Tibial nerve (tissue), 4 donors: ENCODE measurements around the gene PORCN.

Experiments used
- EP300 ChIP-seq, 2 donors: sonication (generic); formaldehyde crosslinking; IDR thresholded peaks; one replicate each; pipeline ENCODE4 v1.6.1; 2017; ENCODE audit warnings: antibody characterized with exemption in 2 of 2, mild to moderate bottlenecking in 1 of 2
- POLR2A ChIP-seq, 2 donors: fragments of 450-650 bp; IDR thresholded peaks; one replicate each; pipeline ENCODE4 v1.6.1; 2017; ENCODE audit warnings: antibody characterized with exemption in 2 of 2, mild to moderate bottlenecking in 2 of 2, moderate library complexity in 2 of 2
- TF ChIP-seq, protein P1 (sequence below), 5 experiments: fragments of 200-600 bp in 3 of 5; fragments of 450-650 bp in 2 of 5; sonication (generic) in 3 of 5; IDR thresholded peaks; one replicate each; pipeline ENCODE4 v1.5.1; 2016 to 2019; ENCODE audit warnings: antibody characterized with exemption in 5 of 5, mild to moderate bottlenecking in 3 of 5, moderate library complexity in 2 of 5

GRCh38 chrX:48478806-48479205, 30.0 kb upstream of the PORCN start:
- TF ChIP-seq, protein P1, sequence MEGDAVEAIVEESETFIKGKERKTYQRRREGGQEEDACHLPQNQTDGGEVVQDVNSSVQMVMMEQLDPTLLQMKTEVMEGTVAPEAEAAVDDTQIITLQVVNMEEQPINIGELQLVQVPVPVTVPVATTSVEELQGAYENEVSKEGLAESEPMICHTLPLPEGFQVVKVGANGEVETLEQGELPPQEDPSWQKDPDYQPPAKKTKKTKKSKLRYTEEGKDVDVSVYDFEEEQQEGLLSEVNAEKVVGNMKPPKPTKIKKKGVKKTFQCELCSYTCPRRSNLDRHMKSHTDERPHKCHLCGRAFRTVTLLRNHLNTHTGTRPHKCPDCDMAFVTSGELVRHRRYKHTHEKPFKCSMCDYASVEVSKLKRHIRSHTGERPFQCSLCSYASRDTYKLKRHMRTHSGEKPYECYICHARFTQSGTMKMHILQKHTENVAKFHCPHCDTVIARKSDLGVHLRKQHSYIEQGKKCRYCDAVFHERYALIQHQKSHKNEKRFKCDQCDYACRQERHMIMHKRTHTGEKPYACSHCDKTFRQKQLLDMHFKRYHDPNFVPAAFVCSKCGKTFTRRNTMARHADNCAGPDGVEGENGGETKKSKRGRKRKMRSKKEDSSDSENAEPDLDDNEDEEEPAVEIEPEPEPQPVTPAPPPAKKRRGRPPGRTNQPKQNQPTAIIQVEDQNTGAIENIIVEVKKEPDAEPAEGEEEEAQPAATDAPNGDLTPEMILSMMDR (IDR thresholded peaks at IDR 0.05), result no peak
- TF ChIP-seq EP300 (IDR thresholded peaks at IDR 0.05) (no peak), POLR2A (IDR thresholded peaks at IDR 0.05) (no peak)
